HuH-7.5 (cell line): Measurements from ENCODE around the gene DLG4.
A peak's percentile ranks its signal among the peaks of the same experiment; 100 is the strongest.
"Not testable (repeated sequence)": the region's sequence is repeated elsewhere in the genome, so short reads cannot be mapped to it uniquely, and the experiment has no call there.

Experiments used
- DNase-seq: peaks from one replicate; pipeline ENCODE4 v3.0.0; 2011; ENCODE audit warnings: low spot score

DLG4 gene

GRCh38 chr17:7183433-7184090 lies 36.1 kb downstream of the DLG4 start:
- DNase-seq = peak; percentile 43

- not testable (repeated sequence) for DNase-seq
These were observed 37.5 kb downstream of the DLG4 start for GRCh38 chr17:7182101-7182500.

- DNase-seq = peak; percentile 62
These were observed 40.0 kb downstream of the DLG4 start, which contains the start of gene ASGR1 for GRCh38 chr17:7179317-7180254. TSS of gene ASGR1 (minus strand) at chr17:7179370. CDS start at chr17:7178563, 807 bp downstream.

- DNase-seq = no peak
These were observed 40.7 kb downstream of the DLG4 start for GRCh38 chr17:7178973-7179316.

- peak; percentile 59 for DNase-seq
These were observed 41.6 kb downstream of the DLG4 start for GRCh38 chr17:7177954-7178477.

- DNase-seq = peak; percentile 77
These were observed 42.3 kb downstream of the DLG4 start for GRCh38 chr17:7177191-7177953.

- no peak for DNase-seq
These were observed 42.8 kb downstream of the DLG4 start for GRCh38 chr17:7176841-7177190.

GRCh38 chr17:7176107-7176840 lies 43.4 kb downstream of the DLG4 start:
- no peak for DNase-seq

- no peak for DNase-seq
These were observed 44.3 kb downstream of the DLG4 start for GRCh38 chr17:7175330-7175733.

- no peak for DNase-seq
These were observed 44.9 kb downstream of the DLG4 start for GRCh38 chr17:7174603-7175326.

- DNase-seq = no peak
These were observed 45.7 kb downstream of the DLG4 start for GRCh38 chr17:7173687-7174602.

GRCh38 chr17:7172522-7173191 lies 47.0 kb downstream of the DLG4 start:
- DNase-seq = not testable (repeated sequence)

GRCh38 chr17:7169565-7169908 lies 50.1 kb downstream of the DLG4 start:
- not testable (repeated sequence) for DNase-seq

GRCh38 chr17:7168841-7169564 lies 50.6 kb downstream of the DLG4 start:
- DNase-seq = not testable (repeated sequence)

GRCh38 chr17:7167832-7168231 lies 51.8 kb downstream of the DLG4 start:
- DNase-seq = no peak

GRCh38 chr17:7166873-7167272 lies 52.8 kb downstream of the DLG4 start:
- no peak for DNase-seq

GRCh38 chr17:7159571-7159970 lies 60.1 kb downstream of the DLG4 start:
- DNase-seq = not testable (repeated sequence)

- not testable (repeated sequence) for DNase-seq
These were observed 61.2 kb downstream of the DLG4 start for GRCh38 chr17:7158424-7158823.
